ENCODE data around the gene UTP4. TPM values are rescaled to one million over a fixed set of nuclear protein-coding genes. Genes with fewer than 3 reads are reported as not detected.
A peak's percentile ranks its signal among the peaks of the same experiment; 100 is the strongest.

The UTP4 gene
- total RNA-seq, 1 donor from 2014 or later: 39.3 TPM

GRCh38 chr16:69087161-69087581, 45.3 kb upstream of the UTP4 start:
- H3K4me1 Mint-ChIP-seq (ENCODE audit: unreplicated experiment): peaks cover 21% of the 10 kb centered on the region
- no peaks in the 10 kb centered on the region for H3K36me3 Mint-ChIP-seq (ENCODE audit: low read depth, unreplicated experiment)
- peaks cover 8% of the 10 kb centered on the region for H3K27me3 Mint-ChIP-seq (ENCODE audit: unreplicated experiment)
- H3K9me3 Mint-ChIP-seq (ENCODE audit: unreplicated experiment): no peaks in the 10 kb centered on the region
- TF ChIP-seq CTCF (IDR thresholded peaks at IDR 0.05; ENCODE audit: unreplicated experiment): no peak
- no peak for DNase-seq (ENCODE audit: low spot score)
- H3K27ac Mint-ChIP-seq (ENCODE audit: unreplicated experiment): no peak overlapping the region
- H3K4me3 Mint-ChIP-seq (ENCODE audit: unreplicated experiment): no peak overlapping the region

GRCh38 chr16:69088684-69089083, 43.8 kb upstream of the UTP4 start:
- H3K4me3 Mint-ChIP-seq (ENCODE audit: unreplicated experiment): no peak overlapping the region
- no peak for DNase-seq (ENCODE audit: low spot score)
- peaks cover 8% of the 10 kb centered on the region for H3K27me3 Mint-ChIP-seq (ENCODE audit: unreplicated experiment)
- no peak overlapping the region for H3K27ac Mint-ChIP-seq (ENCODE audit: unreplicated experiment)
- no peak for TF ChIP-seq CTCF (IDR thresholded peaks at IDR 0.05; ENCODE audit: unreplicated experiment)
- H3K36me3 Mint-ChIP-seq (ENCODE audit: low read depth, unreplicated experiment): no peaks in the 10 kb centered on the region
- peaks cover 20% of the 10 kb centered on the region for H3K4me1 Mint-ChIP-seq (ENCODE audit: unreplicated experiment)
- no peaks in the 10 kb centered on the region for H3K9me3 Mint-ChIP-seq (ENCODE audit: unreplicated experiment)

- H3K4me1 Mint-ChIP-seq (ENCODE audit: unreplicated experiment): peaks cover 20% of the 10 kb centered on the region
- H3K27me3 Mint-ChIP-seq (ENCODE audit: unreplicated experiment): peaks cover 6% of the 10 kb centered on the region
- no peak overlapping the region for H3K4me3 Mint-ChIP-seq (ENCODE audit: unreplicated experiment)
- H3K27ac Mint-ChIP-seq (ENCODE audit: unreplicated experiment): no peak overlapping the region
- no peaks in the 10 kb centered on the region for H3K36me3 Mint-ChIP-seq (ENCODE audit: low read depth, unreplicated experiment)
- no peak for TF ChIP-seq CTCF (IDR thresholded peaks at IDR 0.05; ENCODE audit: unreplicated experiment)
- no peak for DNase-seq (ENCODE audit: low spot score)
- H3K9me3 Mint-ChIP-seq (ENCODE audit: unreplicated experiment): no peaks in the 10 kb centered on the region
Observed at GRCh38 chr16:69089091-69089910, 43.1 kb upstream of the UTP4 start.

- Mint-ChIP-seq H3K27ac (ENCODE audit: unreplicated experiment) (no peak overlapping the region), H3K27me3 (ENCODE audit: unreplicated experiment) (peaks cover 3% of the 10 kb centered on the region), H3K9me3 (ENCODE audit: unreplicated experiment) (no peaks in the 10 kb centered on the region), H3K4me1 (ENCODE audit: unreplicated experiment) (peaks cover 21% of the 10 kb centered on the region), H3K36me3 (ENCODE audit: low read depth, unreplicated experiment) (no peaks in the 10 kb centered on the region), H3K4me3 (ENCODE audit: unreplicated experiment) (no peak overlapping the region)
- DNase-seq (ENCODE audit: low spot score): no peak
- no peak for TF ChIP-seq CTCF (IDR thresholded peaks at IDR 0.05; ENCODE audit: unreplicated experiment)
Observed at GRCh38 chr16:69093974-69094373, 38.5 kb upstream of the UTP4 start.

GRCh38 chr16:69094501-69094900, 37.9 kb upstream of the UTP4 start:
- no peak for DNase-seq (ENCODE audit: low spot score)
- Mint-ChIP-seq H3K4me1 (ENCODE audit: unreplicated experiment) (peaks cover 15% of the 10 kb centered on the region), H3K27me3 (ENCODE audit: unreplicated experiment) (peaks cover 2% of the 10 kb centered on the region), H3K27ac (ENCODE audit: unreplicated experiment) (peak overlapping the region; percentile 48), H3K4me3 (ENCODE audit: unreplicated experiment) (no peak overlapping the region), H3K36me3 (ENCODE audit: low read depth, unreplicated experiment) (no peaks in the 10 kb centered on the region), H3K9me3 (ENCODE audit: unreplicated experiment) (no peaks in the 10 kb centered on the region)
- no peak for TF ChIP-seq CTCF (IDR thresholded peaks at IDR 0.05; ENCODE audit: unreplicated experiment)

All from endothelial cell (in vitro differentiated cells).